Right lobe of liver (tissue), 4 donors: ENCODE measurements around the gene MET.

Experiments
- CTCF ChIP-seq, 4 donors: fragments of 200-600 bp in 3 of 4; fragments of 450-650 bp in 1 of 4; IDR thresholded peaks; one replicate each; pipeline versions ENCODE4 v1.5.1 to v1.8.0; 2016 to 2022; ENCODE audit warnings: antibody characterized with exemption in 4 of 4, mild to moderate bottlenecking in 2 of 4
- POLR2A ChIP-seq: fragments of 450-650 bp; IDR thresholded peaks from one replicate; pipeline ENCODE4 v1.6.1; 2017; ENCODE audit warnings: antibody characterized with exemption, mild to moderate bottlenecking
- donor health status: DM: no; HTN: no; CAD: no.
- donor health status: DM: no; HTN: no; CAD: no.
- donor health status: DM: no; HTN: yes; CAD: no.

- TF ChIP-seq POLR2A (no peak), CTCF (IDR thresholded peaks at IDR 0.05) (no peak)
Observed at GRCh38 chr7:116699722-116700120, 27.7 kb downstream of the MET start.
